ENCODE data around the gene ANO7.

The ANO7 gene, protein sequence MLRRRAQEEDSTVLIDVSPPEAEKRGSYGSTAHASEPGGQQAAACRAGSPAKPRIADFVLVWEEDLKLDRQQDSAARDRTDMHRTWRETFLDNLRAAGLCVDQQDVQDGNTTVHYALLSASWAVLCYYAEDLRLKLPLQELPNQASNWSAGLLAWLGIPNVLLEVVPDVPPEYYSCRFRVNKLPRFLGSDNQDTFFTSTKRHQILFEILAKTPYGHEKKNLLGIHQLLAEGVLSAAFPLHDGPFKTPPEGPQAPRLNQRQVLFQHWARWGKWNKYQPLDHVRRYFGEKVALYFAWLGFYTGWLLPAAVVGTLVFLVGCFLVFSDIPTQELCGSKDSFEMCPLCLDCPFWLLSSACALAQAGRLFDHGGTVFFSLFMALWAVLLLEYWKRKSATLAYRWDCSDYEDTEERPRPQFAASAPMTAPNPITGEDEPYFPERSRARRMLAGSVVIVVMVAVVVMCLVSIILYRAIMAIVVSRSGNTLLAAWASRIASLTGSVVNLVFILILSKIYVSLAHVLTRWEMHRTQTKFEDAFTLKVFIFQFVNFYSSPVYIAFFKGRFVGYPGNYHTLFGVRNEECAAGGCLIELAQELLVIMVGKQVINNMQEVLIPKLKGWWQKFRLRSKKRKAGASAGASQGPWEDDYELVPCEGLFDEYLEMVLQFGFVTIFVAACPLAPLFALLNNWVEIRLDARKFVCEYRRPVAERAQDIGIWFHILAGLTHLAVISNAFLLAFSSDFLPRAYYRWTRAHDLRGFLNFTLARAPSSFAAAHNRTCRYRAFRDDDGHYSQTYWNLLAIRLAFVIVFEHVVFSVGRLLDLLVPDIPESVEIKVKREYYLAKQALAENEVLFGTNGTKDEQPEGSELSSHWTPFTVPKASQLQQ

DNA sequence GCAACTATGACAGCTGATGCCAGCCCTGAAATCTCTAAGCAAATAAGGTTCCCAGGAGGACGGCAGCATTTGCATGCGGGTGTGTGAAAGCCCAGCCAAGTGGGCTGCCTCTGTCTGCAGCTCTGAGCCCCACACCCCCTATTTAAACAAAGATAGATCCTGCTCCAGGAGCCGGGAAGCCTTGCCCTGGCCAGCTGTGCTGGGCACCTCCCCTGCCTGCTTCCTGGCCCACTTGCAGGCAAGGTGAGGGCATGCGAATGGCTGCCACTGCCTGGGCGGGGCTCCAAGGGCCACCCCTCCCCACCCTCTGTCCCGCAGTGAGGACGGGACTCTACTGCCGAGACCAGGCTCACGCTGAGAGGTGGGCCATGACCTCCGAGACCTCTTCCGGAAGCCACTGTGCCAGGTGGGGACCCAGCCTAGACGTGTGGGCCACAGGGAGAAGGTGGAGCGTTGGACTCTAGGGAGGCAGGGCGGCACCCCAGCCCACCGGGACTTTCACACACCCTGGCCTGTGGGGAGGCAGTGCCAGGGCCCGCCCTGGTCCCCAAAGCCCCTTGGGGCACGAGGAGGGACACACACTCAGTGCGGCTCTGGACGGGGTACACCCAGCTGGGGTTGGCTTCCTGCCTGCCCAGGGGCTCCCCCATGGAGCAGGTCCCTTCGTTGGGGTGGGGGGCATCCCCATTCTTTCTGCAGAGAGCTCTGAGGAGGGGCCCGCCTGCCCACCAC, at the start of gene ANO7:
ANO7 (plus strand) TSS at position 317 of the 732 bp plus-strand sequence. CDS start 1,387 bp downstream, outside the sequence.
- no peak for DNase-seq

- DNase-seq: no peak
These were observed 48.7 kb upstream of the ANO7 start for GRCh38 chr2:241139531-241140444.

DNA sequence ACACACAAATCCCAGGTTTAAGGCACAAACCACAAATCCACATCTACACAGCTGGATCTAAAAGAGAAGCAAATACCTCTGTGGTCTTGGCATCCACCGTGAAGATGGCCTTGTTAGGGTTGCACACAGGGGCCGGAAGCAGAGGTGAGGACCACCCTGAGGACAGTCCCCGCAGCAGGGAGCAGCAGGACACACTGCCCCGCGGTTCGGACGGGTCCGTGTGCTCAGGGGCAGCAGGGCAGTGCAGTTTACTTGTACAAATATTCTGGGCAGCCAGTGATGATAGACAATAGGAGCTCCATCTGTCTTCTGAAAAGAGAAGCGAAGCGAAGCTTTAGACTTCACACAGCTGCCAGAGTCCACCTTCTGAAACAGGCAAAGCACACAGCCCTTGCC, 48.0 kb upstream of the ANO7 start:
- DNase-seq: no peak

DNA sequence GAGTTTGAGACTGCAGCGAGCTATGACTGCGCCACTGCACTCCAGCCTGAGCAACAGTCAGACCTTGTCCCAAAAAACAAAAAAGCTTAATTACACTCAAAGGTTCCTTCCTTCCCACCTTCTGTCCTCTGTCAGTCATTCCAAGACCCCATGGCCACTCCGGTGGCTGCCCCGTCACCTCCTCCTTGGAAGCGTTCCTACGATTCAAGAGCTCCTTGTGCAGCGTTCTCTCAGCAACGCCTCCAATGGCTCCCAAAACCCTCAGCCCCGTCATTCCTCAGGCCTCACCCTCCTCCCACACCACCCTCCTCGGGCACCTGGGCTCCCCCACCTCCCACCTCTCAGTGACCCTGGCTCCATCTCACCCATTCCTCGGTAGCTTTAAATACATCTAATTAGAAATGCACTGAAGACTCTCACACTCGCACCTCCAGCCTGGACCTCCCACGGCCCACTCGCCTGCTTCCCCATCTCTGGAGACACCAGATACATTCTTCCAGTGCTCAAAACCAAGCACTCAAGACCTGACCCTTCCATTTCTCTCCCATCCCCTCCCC, 47.2 kb upstream of the ANO7 start:
- DNase-seq: no peak

GRCh38 chr2:241142063-241142462, 46.4 kb upstream of the ANO7 start:
- no peak for DNase-seq

DNA sequence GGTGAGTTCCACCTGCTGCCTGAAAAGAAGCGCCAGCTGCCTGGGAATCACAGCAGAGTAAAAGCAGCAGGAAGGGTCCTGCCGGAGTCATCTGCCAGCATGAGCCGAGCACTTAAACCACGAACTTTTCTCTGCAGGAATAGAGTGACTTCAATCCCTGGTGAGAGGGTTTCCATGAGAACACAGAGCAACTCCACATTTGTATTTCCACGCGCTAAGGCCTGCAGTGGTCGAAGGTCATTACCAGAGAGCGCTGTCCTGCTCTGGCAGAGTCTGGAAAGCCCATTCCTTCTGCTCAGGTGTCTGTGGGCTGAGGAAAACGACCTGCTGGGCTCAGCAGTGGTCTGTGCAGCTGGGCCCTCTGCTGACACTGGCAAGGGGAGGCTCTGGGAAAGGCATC, 45.9 kb upstream of the ANO7 start:
- DNase-seq: no peak

- DNase-seq: no peak
These were observed 42.2 kb upstream of the ANO7 start for GRCh38 chr2:241146286-241146685.

- DNase-seq: no peak
These were observed 41.1 kb upstream of the ANO7 start for GRCh38 chr2:241147336-241147735.

DNA sequence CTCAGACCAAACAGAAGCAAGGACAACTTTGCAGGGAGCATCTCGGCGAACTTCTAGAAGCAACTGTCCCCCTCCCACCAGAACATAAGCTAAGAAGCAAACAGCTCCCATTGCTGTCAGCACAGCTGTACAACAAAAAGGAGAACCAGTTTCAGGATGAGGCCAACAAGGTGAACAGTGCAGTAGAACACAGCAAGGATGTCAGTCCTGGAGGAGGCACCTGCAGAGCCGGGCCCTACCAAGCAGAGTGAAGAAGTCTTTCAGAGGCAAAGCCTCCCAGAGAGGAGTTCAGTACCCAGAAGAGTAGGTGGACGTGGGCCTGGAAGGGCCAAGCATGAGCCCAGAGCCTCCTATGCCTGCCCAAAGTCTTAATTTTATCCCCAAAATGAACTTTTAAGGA, 40.2 kb upstream of the ANO7 start:
- no peak for DNase-seq

DNA sequence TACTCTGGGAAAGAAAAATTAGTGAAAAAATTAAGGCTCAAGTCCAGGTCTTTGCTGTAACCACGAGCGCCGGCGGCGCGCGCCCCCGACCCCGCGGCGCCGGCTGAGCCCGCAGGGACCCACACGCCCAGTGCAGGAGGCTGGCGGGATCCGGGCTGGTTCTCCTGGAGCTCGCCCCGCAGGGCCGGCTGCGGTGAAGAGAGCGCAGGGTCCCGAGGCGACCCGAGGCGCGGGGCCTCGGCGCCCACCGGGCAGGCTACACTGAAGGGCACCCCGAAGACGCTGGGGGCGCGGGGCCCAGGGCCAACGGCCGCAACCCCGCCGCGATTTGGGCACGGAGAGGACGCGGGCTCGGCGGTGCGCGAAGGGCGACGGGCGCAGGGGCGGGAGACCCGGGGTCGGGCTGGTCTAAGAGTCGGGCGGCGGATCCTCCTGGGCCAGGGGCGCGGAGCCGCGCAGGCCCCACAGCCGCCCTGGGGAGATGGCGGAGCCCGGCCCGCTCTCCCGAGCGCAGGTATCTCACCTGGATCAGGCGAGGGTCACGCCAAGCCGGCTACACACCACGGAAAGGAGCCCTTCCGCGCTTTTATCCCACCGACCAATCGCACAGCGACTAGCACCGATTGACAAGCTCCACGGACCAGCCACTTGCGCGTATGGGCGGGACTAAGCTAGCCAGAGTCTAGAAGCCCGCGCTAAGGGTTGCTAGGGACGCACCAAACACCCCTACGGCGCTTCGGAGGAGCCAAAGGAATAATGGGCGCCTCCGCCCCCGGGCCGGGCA, 39.4 kb upstream of the ANO7 start, which contains the start of gene PASK:
PASK (minus strand) TSS at position 582 of the 784 bp plus-strand sequence. CDS start 6,440 bp downstream, outside the sequence.
- peak; percentile 90 for DNase-seq

GRCh38 chr2:241149675-241149924, 38.9 kb upstream of the ANO7 start:
- DNase-seq: no peak

DNA sequence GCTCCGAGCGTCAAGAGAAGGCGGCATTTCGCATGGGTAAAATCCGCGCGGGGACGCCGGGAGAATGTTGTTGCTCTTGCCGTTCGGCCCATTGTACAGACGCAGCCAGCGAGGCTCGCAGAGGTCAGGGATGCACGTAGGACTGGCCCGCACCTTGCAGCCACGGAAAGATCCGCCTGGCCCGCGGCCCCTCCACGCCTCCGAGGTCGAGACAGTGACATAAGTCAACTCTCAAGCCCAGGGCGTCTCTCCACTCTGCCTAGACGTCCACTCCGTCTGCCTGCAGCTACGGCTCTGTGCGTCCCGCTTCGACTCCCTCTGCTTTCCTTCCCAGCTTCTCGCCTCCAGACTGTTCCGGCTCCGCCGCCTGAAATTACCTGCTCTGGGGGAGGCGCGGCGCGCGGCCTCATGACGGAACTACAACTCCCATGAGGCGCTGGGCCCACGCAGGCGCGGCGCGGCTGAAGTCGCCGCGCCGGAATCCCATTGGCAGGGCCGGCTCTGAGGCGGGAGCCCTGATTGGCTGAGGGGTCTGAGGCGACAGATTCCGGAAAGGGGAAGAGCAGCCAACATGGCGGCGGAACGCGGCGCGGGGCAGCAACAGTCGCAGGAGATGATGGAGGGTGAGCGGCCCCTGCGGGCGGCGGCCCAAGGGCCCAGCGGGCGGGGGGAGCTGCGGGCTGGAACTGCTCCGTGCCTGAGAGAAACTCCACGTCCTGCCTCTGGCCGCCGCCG, 38.4 kb upstream of the ANO7 start, which contains the start of gene PPP1R7:
PPP1R7 (plus strand) TSS at position 543 of the 735 bp plus-strand sequence; CDS start at position 572, 29 bp downstream.
- DNase-seq: peak; percentile 90

DNA sequence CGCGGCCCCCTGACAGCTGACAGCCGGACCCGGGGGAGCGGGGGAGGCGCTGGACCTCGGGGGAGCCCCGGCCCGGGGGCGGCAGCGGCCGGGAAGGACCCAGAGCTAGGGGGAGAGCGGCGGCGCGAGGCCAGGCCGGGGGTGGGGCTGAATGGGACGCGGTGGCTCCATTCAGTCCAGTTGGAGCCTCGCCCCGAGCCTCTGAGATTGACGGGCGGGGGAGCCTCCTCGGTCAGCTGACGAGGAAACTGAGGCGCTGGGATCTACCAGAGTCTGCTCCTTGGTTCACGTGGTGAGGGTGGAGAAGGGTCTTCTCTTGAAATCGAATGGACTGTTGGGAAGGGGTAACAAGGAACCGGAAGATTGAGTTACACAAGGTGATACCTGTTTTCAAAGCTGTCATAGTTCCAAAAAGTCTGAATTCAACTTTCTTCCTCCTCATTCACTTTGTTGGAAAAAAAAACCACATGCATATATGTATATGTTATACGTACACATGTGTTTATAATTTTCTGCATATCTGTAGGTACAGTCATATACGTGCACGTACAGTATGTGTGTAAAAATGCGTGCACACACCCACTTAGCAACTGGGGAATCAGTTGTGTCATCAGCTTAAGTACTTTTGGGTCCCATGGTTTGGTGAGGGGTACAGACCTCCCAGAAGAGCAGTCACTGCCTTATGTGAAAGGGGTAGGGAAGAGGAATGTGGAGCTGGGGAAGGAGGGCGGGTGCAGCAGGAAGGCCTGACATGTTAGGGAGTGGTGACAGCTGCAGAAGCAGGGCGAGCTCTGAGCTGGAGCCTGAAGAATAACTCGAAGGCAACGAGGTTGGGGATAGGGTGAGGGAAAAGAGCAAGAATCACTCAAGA, 37.6 kb upstream of the ANO7 start:
- peak; percentile 37 for DNase-seq

DNA sequence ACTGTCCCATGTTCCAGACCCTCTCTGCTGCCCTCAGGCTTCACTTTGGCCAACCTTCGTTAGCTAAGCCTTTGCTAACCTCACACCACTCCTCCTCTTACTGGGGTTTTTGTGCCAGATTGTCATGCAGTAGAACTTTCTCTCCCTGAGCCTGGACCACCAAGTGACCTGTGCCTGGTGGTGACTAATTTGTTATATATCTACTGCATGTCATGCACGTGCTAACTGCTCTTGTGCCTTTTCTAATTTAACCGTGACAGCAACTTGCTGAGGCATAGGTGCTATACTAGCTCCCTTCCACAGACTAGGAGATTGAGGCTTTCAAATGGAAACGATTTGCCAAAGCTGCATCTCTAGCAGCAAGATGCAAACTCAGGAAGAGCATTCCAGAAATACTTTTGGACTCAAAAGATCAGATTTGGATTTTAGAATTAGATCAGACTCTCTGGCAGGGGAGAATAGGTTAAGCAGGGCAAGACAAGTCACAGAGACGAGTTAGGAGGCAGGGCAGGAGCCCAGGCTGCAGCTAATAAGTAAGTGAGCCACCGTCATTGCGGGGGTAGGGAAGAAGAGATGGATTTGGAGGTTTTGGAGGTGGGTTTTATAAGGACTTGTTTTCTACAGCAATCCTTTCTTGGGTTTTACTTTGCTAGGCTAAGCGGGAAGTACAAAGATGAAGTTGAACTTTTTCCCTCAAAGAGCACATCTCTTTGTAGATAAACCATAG, 36.4 kb upstream of the ANO7 start:
- no peak for DNase-seq

GRCh38 chr2:241153616-241154015, 34.9 kb upstream of the ANO7 start:
- no peak for DNase-seq

DNA sequence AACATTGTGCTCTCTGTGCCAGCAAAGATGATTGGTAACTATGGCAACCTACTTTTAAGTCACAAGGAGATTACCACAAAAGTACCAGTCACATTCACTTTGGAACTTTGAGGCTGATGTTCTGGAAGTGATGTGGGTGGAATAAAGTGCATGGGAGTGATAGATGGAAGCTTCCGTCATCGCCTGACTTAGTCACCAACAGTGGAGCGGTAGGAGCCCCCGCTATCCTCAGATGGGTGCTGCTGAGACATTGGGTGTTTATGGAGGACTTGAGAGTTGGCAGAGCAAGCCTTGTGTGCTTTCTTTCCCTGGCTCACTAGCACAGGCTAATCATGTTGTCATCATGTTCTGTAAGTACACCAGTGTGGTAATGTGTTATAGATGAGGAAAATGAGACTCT, 33.6 kb upstream of the ANO7 start:
- peak; percentile 39 for DNase-seq

- no peak for DNase-seq
These were observed 32.5 kb upstream of the ANO7 start for GRCh38 chr2:241155936-241156335.

- no peak for DNase-seq
These were observed 31.5 kb upstream of the ANO7 start for GRCh38 chr2:241156971-241157441.

All from fibroblast of skin of right quadriceps (primary cell).